Astrocyte of the cerebellum (primary cell): ENCODE data around the gene TPSAB1.

Experiments
- DNase-seq: peaks from one replicate; pipeline ENCODE4 v3.0.0-alpha.2; 2011; ENCODE audit warnings: low read depth
- H3K4me3 ChIP-seq: 2 replicates; pipeline ENCODE4 v1.5.1; 2011; ENCODE audit warnings: mild to moderate bottlenecking, low read depth, low read length, moderate library complexity
- in situ Hi-C: cut with HindIII; loops from 2 replicates; pipeline ENCODE4 v1.10.0; 2017; ENCODE audit warnings: low sequenced_read_pairs
- TF ChIP-seq, protein P1 (sequence below): IDR thresholded peaks from 2 replicates; pipeline ENCODE4 v1.5.1; 2012; ENCODE audit warnings: low read length, low read depth, moderate library complexity, mild to moderate bottlenecking; ENCODE audit errors: missing control alignments

The TPSAB1 gene

DNA sequence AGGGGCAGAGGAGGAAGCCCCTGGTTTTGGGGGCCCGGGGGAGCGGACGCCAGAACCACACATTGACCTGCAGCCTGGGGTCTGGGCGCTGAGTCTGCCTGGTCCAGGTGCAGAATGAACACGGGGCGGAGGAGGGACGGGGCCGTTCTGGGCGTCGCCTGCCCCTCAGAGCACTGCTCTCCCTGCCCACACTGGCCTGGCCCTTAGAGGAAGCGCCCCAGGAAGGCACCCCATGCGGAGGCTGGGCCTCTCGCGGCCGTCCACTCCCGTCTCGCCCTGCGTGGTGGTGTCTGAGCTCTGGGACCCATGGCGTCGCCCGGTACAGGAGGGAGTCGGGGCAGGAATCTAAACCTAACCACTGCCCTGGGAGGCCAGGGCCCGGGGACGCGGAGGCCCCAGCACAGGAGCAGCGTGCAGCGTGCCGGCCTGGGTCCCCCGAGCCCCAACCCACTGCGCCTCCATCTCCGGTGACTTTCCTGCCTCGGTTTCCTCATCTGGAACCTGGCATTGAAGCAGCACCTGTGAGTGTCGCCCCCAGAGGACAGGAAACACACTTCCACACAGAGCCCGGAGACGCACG, 19.7 kb downstream of the TPSAB1 start:
- H3K4me3 ChIP-seq: no peak overlapping the region
- no peak for DNase-seq
- TF ChIP-seq, protein P1, sequence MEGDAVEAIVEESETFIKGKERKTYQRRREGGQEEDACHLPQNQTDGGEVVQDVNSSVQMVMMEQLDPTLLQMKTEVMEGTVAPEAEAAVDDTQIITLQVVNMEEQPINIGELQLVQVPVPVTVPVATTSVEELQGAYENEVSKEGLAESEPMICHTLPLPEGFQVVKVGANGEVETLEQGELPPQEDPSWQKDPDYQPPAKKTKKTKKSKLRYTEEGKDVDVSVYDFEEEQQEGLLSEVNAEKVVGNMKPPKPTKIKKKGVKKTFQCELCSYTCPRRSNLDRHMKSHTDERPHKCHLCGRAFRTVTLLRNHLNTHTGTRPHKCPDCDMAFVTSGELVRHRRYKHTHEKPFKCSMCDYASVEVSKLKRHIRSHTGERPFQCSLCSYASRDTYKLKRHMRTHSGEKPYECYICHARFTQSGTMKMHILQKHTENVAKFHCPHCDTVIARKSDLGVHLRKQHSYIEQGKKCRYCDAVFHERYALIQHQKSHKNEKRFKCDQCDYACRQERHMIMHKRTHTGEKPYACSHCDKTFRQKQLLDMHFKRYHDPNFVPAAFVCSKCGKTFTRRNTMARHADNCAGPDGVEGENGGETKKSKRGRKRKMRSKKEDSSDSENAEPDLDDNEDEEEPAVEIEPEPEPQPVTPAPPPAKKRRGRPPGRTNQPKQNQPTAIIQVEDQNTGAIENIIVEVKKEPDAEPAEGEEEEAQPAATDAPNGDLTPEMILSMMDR: no peak
- in situ Hi-C loops: no loop called here

DNA sequence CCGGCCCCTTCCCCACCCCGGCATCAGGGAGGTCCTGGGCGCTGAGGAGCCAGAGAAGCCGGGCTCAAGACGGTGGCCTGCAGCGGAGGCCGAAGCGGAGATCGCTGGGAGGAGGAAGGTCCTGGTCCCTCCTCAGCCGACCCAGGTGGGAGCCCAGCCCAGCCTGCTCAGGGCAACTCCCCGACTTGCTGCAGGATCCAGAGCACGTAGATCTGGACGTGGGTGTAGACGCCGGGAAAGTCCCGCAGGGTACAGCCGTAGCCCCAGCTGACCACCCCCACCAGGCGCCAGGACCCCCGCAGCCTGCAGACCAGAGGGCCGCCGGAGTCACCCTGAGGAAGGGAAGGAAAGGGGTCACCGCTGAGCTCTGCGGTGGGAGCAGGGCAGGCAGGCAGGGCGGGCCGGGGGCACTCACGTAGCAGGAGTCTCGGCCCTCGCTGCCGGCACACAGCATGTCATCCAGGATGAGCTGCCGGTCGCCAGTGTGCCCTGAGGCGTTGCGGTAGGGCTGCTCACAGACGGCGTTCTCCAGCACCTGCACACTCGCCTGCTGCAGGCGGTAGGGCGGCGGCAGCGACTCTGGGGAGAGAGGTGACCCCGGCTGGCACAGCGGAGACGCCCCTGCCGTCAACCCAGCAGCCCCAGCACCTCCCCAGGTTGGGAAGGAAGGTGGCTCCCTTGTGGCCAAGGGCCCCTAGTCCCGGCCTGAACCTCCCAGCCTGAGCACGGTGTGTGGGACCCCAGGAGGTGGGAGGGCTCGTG, 20.8 kb downstream of the TPSAB1 start:
- TF ChIP-seq, protein P1: no peak
- no peak for DNase-seq
- H3K4me3 ChIP-seq: no peak overlapping the region
- in situ Hi-C loops: no loop called here

DNA sequence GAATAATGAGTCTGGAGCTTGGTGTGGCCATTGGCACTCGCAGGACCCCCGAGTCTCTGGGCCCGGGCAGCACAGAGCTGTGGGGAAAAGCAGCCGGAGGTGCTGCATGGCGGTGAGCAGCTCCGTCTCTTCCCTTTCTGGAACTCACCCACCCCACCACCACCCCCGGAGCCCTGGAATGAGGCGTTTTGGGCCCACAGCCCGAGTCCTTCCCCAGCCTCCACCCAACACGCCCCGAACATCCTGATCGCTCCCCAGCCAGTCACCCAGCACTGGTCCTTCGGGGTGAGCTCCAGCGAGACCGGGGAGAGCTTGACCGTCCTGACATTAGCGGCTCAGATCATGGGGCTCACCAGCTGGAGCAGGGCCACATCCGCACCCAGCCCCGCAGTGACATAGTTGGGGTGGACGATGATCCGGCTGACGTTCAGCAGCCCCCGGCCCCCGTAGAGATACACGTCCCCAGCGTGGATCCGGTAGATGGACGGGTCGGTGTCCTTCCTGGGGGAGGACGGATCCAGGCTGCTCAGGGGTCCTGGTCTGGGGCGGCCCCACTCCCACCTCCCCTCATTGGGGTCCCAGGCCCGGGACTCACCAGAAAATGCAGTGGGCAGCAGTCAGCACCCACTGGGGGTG, 21.8 kb downstream of the TPSAB1 start:
- no peak for DNase-seq
- no peak overlapping the region for H3K4me3 ChIP-seq
- TF ChIP-seq, protein P1: no peak
- in situ Hi-C loops: no loop called here

DNA sequence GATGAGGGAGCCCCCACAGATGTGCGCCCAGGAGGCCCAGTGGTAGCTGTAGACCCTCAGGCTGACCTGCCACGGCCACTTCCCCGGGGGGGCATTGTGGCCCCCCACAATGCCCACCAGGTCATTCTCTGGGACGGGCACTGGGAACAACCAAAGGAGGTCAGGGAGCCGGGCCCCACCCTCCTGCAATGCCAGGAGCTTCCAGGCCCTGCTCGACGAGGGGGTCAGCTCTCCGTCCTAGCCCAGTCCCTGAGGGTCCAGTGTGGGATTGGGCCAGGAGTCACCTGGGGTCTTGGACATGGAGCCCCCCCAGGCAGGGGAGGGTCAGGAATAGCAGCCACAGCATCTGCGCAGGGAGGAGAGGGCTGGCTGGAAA, 22.3 kb downstream of the TPSAB1 start:
- DNase-seq: no peak
- in situ Hi-C loops: no loop called here
- TF ChIP-seq, protein P1: no peak
- no peak overlapping the region for H3K4me3 ChIP-seq

DNA sequence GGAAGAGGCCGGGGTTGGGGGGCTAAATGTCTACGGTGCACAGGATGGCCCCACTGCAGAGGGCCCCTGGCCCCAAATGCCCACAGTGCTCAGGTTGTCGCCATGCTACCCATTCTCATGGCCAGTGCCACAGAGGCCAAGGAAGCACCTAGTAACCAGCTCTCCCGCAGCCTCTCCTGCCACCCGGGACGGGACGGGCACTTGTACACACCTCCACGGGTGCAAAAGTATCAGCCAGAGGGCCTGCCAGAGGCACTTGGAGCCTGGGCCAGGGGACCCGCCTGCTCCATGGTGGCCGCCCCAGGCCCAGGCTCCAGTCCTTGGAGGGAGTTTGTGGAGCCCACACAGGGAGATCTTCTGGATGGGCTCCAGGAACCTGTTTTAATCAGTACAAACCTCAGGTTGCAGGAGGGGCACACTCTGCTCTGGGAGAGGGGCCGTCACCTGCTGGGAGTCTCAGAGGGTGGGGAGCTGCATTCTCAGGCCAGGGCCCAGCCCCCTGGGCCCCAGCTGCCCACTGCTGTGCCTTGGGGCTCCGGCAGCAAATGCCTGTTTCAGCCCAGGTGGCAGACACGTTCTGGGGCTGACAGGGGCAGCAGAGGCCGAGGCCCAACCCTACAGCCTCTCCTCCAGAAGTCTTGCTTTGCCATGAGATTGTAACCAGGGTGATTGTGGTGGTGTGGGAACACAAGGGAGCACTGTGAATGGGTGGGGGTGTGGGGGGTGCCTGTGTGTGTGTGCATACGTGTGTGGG, 23.3 kb downstream of the TPSAB1 start:
- TF ChIP-seq, protein P1: no peak
- in situ Hi-C loops: no loop called here
- DNase-seq: no peak
- no peak overlapping the region for H3K4me3 ChIP-seq

DNA sequence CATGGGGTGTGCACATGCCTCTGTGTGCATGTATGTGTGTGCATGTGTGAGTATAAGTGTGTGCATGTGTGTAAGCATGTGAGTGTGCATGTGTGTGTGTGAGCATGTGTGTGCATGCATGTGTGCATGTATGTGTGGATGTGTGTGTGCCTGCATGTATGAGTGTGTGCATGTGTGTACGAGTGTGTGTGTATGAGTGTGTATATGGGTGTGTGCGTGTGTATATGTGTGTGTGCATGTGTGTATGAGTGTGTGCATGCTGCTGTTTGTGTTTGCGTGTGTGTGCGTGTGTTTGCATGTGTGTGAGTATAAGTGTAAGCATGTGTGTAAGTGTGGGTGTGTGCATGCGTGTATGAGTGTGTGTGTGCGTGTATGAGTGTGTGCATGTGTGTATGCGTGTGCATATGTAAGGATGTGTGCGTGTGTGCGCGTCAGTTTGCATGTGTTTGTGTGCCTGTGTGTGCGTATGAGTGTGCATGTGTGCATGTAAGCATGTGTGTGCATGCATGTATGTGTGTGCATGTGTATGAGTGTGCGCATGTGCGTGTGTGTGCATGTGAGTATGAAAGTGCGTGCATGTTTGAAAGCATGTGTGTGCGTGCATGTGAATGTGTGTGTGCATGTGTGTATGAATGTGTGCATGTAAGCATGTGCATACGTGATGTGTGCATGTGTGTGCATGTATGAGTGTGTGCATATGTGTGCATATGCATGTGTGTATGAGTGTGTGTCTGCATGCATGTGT, 24.0 kb downstream of the TPSAB1 start:
- H3K4me3 ChIP-seq: no peak overlapping the region
- no peak for DNase-seq
- TF ChIP-seq, protein P1: no peak
- in situ Hi-C loops: no loop called here
